ENCODE data around the gene CP. TPM values are rescaled to one million over a fixed set of nuclear protein-coding genes. Genes with fewer than 3 reads are reported as not detected.
A peak's percentile ranks its signal among the peaks of the same experiment; 100 is the strongest.

Gene CP
- total and polyA plus RNA-seq, 9 of the 15 experiments (the other 6 are each of a cell fraction or from before 2014, with no cell fraction given), result 0.30 to 0.75 TPM; not detected in 7

DNA sequence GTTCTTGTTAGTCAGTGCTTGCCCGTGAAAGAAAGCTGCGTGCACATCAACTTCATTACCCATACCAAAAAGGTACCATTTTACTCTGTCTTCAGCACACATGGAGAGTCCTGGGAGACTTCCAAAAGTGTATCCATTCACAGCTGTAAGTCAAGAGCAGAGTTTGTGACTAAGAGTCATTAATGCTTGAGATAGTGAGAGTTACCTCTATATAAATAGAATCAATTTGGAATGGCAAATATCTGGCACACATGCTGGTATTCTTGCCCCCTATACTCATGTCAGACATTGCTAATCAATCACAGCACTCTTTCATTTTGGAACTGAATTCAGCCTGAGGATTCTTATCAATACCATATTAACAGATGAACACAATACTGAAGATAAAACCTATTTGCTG is 14.2 kb downstream of the CP start:
- in situ Hi-C loops (cut with MboI), result no loop called here
- Histone ChIP-seq H4K20me1 (replicated peaks; ENCODE audit: control insufficient read depth, insufficient read depth, low read length) (no peaks in the 10 kb centered on the region), H3K4me3 (no peak overlapping the region), H3K36me3 (ENCODE audit: control insufficient read depth, insufficient read depth, low read length) (no peaks in the 10 kb centered on the region), H3K27ac (ENCODE audit: extremely low read depth, low read depth, low read length) (no peak overlapping the region), H3K9ac (ENCODE audit: insufficient read depth in 1 of 2, low read depth in 2 of 2, low read length in 2 of 2) (no peak overlapping the region), H3K9me1 (ENCODE audit: control insufficient read depth, insufficient read depth, low read length) (no peaks in the 10 kb centered on the region), H3K79me2 (ENCODE audit: control insufficient read depth, insufficient read depth, low read length) (no peaks in the 10 kb centered on the region), H2AFZ (ENCODE audit: low read depth, low read length) (no peak overlapping the region), H3K4me2 (ENCODE audit: insufficient read depth, low read length) (no peak overlapping the region), H3K4me1 (replicated peaks in 1 of 2; ENCODE audit: control insufficient read depth in 2 of 2, insufficient read depth in 2 of 2, low read length in 2 of 2) (no peaks in the 10 kb centered on the region; a peak in 2 of 5 replicates), H3K27me3 (ENCODE audit: control insufficient read depth in 2 of 2, insufficient read depth in 2 of 2, low read length in 2 of 2) (peaks cover 5 to 8% of the 10 kb centered on the region in 2 experiments; a peak in 4 of 5 replicates), H3K9me3 (replicated peaks; ENCODE audit: control insufficient read depth, insufficient read depth, low read depth, low read length) (no peaks in the 10 kb centered on the region)
- TF ChIP-seq, protein P1, sequence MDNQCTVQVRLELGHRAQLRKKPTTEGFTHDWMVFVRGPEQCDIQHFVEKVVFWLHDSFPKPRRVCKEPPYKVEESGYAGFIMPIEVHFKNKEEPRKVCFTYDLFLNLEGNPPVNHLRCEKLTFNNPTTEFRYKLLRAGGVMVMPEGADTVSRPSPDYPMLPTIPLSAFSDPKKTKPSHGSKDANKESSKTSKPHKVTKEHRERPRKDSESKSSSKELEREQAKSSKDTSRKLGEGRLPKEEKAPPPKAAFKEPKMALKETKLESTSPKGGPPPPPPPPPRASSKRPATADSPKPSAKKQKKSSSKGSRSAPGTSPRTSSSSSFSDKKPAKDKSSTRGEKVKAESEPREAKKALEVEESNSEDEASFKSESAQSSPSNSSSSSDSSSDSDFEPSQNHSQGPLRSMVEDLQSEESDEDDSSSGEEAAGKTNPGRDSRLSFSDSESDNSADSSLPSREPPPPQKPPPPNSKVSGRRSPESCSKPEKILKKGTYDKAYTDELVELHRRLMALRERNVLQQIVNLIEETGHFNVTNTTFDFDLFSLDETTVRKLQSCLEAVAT (IDR thresholded peaks at IDR 0.05), result 0 out of 4 replicates have a peak, but pooled peaks of 1 of the 2 experiments have one; percentile 18
- no peak for TF ChIP-seq ZNF436 (CRISPR knock-in tag; IDR thresholded peaks at IDR 0.05)
- no peak for TF ChIP-seq HNRNPLL (IDR thresholded peaks at IDR 0.05; ENCODE audit: low read depth, low read length, poor library complexity, severe bottlenecking)
- TF ChIP-seq ASH1L (IDR thresholded peaks at IDR 0.05; ENCODE audit: borderline replicate concordance, low read depth, partially characterized antibody), result no peak
- intact Hi-C loops (cut with micrococcal nuclease), result no loop called here
- no TSS peak for BruUV-seq (replicated peaks)
- ATAC-seq (no peak), DNase-seq (ENCODE audit: extremely low read depth in 1 of 4, low spot score in 3 of 4) (no peak), FAIRE-seq (no peak)
- ChIA-PET CTCF (ENCODE audit: low intra/inter-chr PET ratio) (no interaction called here), POLR2A (interaction anchor here (0.6 kb wide), 1 partner anchor 1245 kb away, joined by 3 read pairs; no protein-coding TSS in a partner anchor)
- 0% methylated on average over 2 of the region's 2 CpGs for WGBS (ENCODE audit: insufficient coverage, low coverage, missing lambda C conversion rate)
